Neural progenitor cell (in vitro differentiated cells): ENCODE measurements around the gene KIDINS220. TPM values are rescaled to one million over a fixed set of nuclear protein-coding genes. Genes with fewer than 3 reads are reported as not detected.
A peak's percentile ranks its signal among the peaks of the same experiment; 100 is the strongest.

Experiments
- DNase-seq: peaks from one replicate; pipeline ENCODE4 v3.0.0-alpha.2; 2016; ENCODE audit warnings: low spot score
- H2AFZ ChIP-seq: fragments of 200-600 bp; sonication (generic); replicated peaks from 2 replicates; pipeline ENCODE4 v1.6.1; 2016; ENCODE audit warnings: antibody characterized with exemption
- H3F3A ChIP-seq: fragments of 200-600 bp; sonication (generic); 2 replicates; pipeline ENCODE4 v1.6.1; 2016; ENCODE audit warnings: antibody characterized with exemption, low read depth
- H3K27ac ChIP-seq: fragments of 200-600 bp; sonication (generic); 2 replicates; pipeline ENCODE4 v1.5.1; 2016; ENCODE audit warnings: mild to moderate bottlenecking
- H3K27me3 ChIP-seq: fragments of 200-600 bp; sonication (generic); 2 replicates; pipeline ENCODE4 v1.6.1; 2016; ENCODE audit warnings: mild to moderate bottlenecking, moderate library complexity
- H3K36me3 ChIP-seq: fragments of 200-600 bp; sonication (generic); 2 replicates; pipeline ENCODE4 v1.5.1; 2016
- H3K4me1 ChIP-seq: fragments of 200-600 bp; sonication (generic); 2 replicates; pipeline ENCODE4 v1.6.1; 2016; ENCODE audit warnings: mixed run types
- H3K4me2 ChIP-seq: fragments of 200-600 bp; sonication (generic); 2 replicates; pipeline ENCODE4 v1.6.1; 2016
- H3K4me3 ChIP-seq: fragments of 200-600 bp; sonication (generic); 2 replicates; pipeline ENCODE4 v1.5.1; 2016
- H3K79me2 ChIP-seq: fragments of 200-600 bp; sonication (generic); 2 replicates; pipeline ENCODE4 v1.6.1; 2016; ENCODE audit warnings: low read depth
- H3K9ac ChIP-seq: fragments of 200-600 bp; sonication (generic); 2 replicates; pipeline ENCODE4 v1.6.1; 2016
- H3K9me3 ChIP-seq: fragments of 200-600 bp; sonication (generic); 2 replicates; pipeline ENCODE4 v1.5.1; 2016; ENCODE audit warnings: low read depth
- H4K20me1 ChIP-seq: fragments of 200-600 bp; sonication (generic); 2 replicates; pipeline ENCODE4 v1.6.1; 2016; ENCODE audit warnings: low read depth
- H3K27ac Mint-ChIP-seq: 3 replicates; pipeline ENCODE4 v1.8.0; 2021; ENCODE audit warnings: mixed read lengths
- H3K27me3 Mint-ChIP-seq: 2 replicates; pipeline ENCODE4 v1.8.0; 2022; ENCODE audit warnings: low read depth, mild to moderate bottlenecking, inconsistent platforms, moderate library complexity, mixed read lengths; ENCODE audit not compliant: insufficient read depth
- H3K36me3 Mint-ChIP-seq: 3 replicates; pipeline ENCODE4 v1.8.0; 2021; ENCODE audit warnings: mixed read lengths
- H3K4me1 Mint-ChIP-seq: 3 replicates; pipeline ENCODE4 v1.8.0; 2021; ENCODE audit warnings: mixed read lengths
- H3K4me3 Mint-ChIP-seq: 3 replicates; pipeline ENCODE4 v1.8.0; 2021; ENCODE audit warnings: mild to moderate bottlenecking, moderate library complexity, mixed read lengths
- H3K9me3 Mint-ChIP-seq: 3 replicates; pipeline ENCODE4 v1.8.0; 2020; ENCODE audit warnings: mixed read lengths
- CTCF ChIP-seq: fragments of 200-600 bp; sonication (generic); IDR thresholded peaks from 2 replicates; pipeline ENCODE4 v1.5.1; 2017; ENCODE audit warnings: antibody characterized with exemption, mild to moderate bottlenecking
- EZH2 ChIP-seq: fragments of 200-600 bp; sonication (generic); IDR thresholded peaks from 2 replicates; pipeline ENCODE4 v1.6.1; 2017; ENCODE audit warnings: antibody characterized with exemption, mild to moderate bottlenecking, moderate library complexity
- EZH2phosphoT487 ChIP-seq: fragments of 200-600 bp; sonication (generic); IDR thresholded peaks from 2 replicates; pipeline ENCODE4 v1.6.1; 2017; ENCODE audit warnings: antibody characterized with exemption
- total RNA-seq: library from RNA; depleted of rRNA; stranded (reverse); fragments of >200 nt; gene quantifications from 2 replicates; pipeline ENCODE4 v1.2.3, GENCODE V29; 2015; ENCODE audit warnings: low replicate concordance

The KIDINS220 gene
- total RNA-seq, result 45.2 and 56.1 TPM in 2 replicates

GRCh38 chr2:8836971-8837794 lies at the start of gene KIDINS220:
Gene KIDINS220 (minus strand): TSS chr2:8837613. CDS start chr2:8827093, 10,520 bp downstream.
- Histone ChIP-seq H2AFZ (peak within 1 kb of the TSS; percentile 98), H3K9me3 (no peaks in the 10 kb centered on the region), H3K79me2 (peaks cover 38% of the 10 kb centered on the region), H3K4me3 (peak within 1 kb of the TSS; percentile 98), H3K27me3 (no peaks in the 10 kb centered on the region), H3K4me2 (peak within 1 kb of the TSS; percentile 93), H3K36me3 (no peaks in the 10 kb centered on the region), H3K9ac (peak within 1 kb of the TSS; percentile 73), H3K27ac (no peak within 1 kb of the TSS), H3F3A (no peaks in the 10 kb centered on the region), H3K4me1 (peaks cover 2% of the 10 kb centered on the region), H4K20me1 (peaks cover 14% of the 10 kb centered on the region)
- Mint-ChIP-seq H3K27ac (no peak within 1 kb of the TSS), H3K4me3 (peak within 1 kb of the TSS; percentile 99), H3K27me3 (no peaks in the 10 kb centered on the region), H3K4me1 (peaks cover 15% of the 10 kb centered on the region), H3K9me3 (peaks cover 2% of the 10 kb centered on the region), H3K36me3 (no peaks in the 10 kb centered on the region)
- TF ChIP-seq EZH2phosphoT487 (no peak), EZH2 (no peak), CTCF (no peak)
- DNase-seq, result peak; percentile 90

GRCh38 chr2:8886876-8887275 lies 49.5 kb upstream of the KIDINS220 start:
- H2AFZ ChIP-seq, result no peak overlapping the region
- no peaks in the 10 kb centered on the region for H3K27me3 ChIP-seq
- no peaks in the 10 kb centered on the region for H3K9me3 ChIP-seq
- no peak overlapping the region for H3K27ac ChIP-seq
- H3K4me3 Mint-ChIP-seq, result no peak overlapping the region
- peaks cover 6% of the 10 kb centered on the region for H3K4me1 ChIP-seq
- H4K20me1 ChIP-seq, result no peaks in the 10 kb centered on the region
- TF ChIP-seq EZH2phosphoT487 (no peak), CTCF (no peak), EZH2 (no peak)
- no peaks in the 10 kb centered on the region for H3K36me3 ChIP-seq
- no peak for DNase-seq
- no peak overlapping the region for H3K27ac Mint-ChIP-seq
- peaks cover 3% of the 10 kb centered on the region for H3K4me1 Mint-ChIP-seq
- no peaks in the 10 kb centered on the region for H3K27me3 Mint-ChIP-seq
- no peaks in the 10 kb centered on the region for H3K9me3 Mint-ChIP-seq
- peak overlapping the region; percentile 32 for H3K9ac ChIP-seq
- no peaks in the 10 kb centered on the region for H3K79me2 ChIP-seq
- no peak overlapping the region for H3K4me3 ChIP-seq
- H3K4me2 ChIP-seq, result no peak overlapping the region
- H3F3A ChIP-seq, result no peaks in the 10 kb centered on the region
- H3K36me3 Mint-ChIP-seq, result peaks cover 2% of the 10 kb centered on the region

- H3K27ac Mint-ChIP-seq, result no peak overlapping the region
- no peaks in the 10 kb centered on the region for H3K9me3 Mint-ChIP-seq
Observed at GRCh38 chr2:8886202-8886518, 48.7 kb upstream of the KIDINS220 start.

More at GRCh38 chr2:8886202-8886518, 48.7 kb upstream of the KIDINS220 start:
- H3K27me3 Mint-ChIP-seq, result no peaks in the 10 kb centered on the region
- Histone ChIP-seq H3K36me3 (no peaks in the 10 kb centered on the region), H2AFZ (no peak overlapping the region), H3K27ac (no peak overlapping the region), H3K4me1 (peaks cover 6% of the 10 kb centered on the region), H4K20me1 (no peaks in the 10 kb centered on the region), H3F3A (no peaks in the 10 kb centered on the region), H3K4me2 (no peak overlapping the region), H3K4me3 (no peak overlapping the region), H3K9me3 (no peaks in the 10 kb centered on the region), H3K9ac (no peak overlapping the region), H3K79me2 (no peaks in the 10 kb centered on the region), H3K27me3 (no peaks in the 10 kb centered on the region)
- no peak overlapping the region for H3K4me3 Mint-ChIP-seq
- peaks cover 4% of the 10 kb centered on the region for H3K36me3 Mint-ChIP-seq
- DNase-seq, result no peak
- TF ChIP-seq CTCF (no peak), EZH2 (no peak), EZH2phosphoT487 (no peak)
- peaks cover 3% of the 10 kb centered on the region for H3K4me1 Mint-ChIP-seq
